ENCODE data around the gene DDX1.
"Not testable (repeated sequence)": the region's sequence is repeated elsewhere in the genome, so short reads cannot be mapped to it uniquely, and the experiment has no call there.

DDX1 gene

DNA sequence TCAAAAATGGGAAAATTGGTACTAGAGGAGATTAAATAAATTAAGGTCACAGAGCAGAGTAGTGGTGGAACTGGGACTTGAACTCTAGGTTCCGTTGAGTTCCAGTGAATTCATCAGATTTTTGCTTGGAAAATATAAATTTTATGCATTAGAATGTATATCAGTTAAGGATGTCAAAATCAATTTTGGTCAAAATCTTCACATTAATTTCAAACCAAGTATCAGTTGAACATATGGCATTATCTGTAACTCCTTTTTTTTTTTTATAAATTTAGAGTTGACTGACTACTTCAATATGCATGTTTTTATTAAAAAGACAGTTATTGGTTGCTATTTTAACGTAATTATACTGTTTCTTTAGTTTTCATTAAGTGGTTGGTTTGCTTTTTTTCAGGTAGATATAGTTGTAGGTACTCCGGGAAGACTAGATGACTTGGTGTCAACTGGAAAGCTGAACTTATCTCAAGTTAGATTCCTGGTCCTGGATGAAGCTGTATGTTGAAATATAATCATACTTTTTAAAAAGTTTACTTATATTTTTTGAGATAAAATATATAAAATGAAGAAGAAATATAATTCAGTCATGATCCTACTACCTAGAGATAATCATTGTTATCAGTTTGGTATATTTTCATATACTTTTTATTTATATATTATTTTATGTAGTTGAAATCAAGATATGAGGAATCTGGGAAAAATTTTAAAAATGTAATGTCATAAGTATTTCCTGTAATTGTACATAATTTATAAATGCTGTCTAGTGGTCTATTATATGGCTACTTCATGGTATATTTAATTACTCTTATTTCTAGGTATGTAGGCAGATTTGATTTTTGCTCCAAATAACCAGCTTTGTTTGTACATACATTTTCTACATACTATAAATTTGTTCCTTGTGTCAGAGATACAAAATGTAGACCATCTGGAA lies 25.4 kb downstream of the DDX1 start:
- no peak for DNase-seq (ENCODE audit: low read depth in 2 of 2)

DNA sequence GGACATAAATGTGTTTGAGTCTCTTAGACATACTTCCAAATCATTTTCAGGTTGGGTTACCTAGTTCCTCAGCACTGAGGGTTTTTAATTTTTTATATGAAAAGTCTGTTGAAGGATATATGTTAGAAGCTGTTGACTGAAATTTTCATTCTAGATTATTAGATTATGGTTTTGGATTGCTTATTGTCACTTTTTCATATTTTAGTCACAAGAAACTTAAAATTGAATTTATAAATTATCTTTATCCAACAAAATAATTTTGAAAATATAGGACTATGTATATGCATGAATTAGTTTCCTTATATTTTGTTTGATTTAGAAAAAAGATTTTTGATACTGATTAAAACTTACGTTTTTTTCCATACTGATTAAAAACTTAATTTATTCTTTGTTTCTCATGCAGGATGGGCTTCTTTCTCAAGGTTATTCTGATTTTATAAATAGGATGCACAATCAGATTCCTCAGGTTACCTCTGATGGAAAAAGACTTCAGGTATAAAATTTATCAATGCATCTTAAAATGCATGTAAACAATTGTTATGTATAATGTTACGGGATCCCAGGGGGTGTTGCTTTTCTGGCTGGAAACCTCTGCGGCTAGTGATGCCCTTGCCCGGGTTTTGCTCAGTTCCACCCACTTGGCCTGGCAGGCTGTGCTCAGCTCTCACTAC lies 26.2 kb downstream of the DDX1 start:
- DNase-seq (ENCODE audit: low read depth in 2 of 2) = no peak

DNA sequence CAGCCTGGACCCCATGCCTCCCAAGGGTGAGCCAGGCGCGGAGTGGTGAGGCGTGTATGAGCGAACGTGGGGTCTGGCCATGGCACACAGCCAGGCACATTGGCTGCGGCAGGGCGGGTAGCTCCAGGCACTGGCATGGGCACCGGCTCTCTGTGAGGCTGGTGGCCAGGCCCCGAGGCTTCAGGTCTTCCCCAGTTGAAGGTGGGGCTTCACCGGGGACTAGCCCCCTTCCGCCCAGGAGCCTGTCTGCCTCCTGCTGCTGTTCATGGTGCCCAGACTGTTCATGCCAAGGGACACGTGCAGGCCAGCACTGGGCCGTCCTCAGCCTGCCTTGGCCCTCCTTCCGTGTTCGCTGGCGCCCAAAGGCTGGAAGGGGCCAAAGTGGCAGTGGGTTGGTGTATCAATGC lies 26.8 kb downstream of the DDX1 start:
- DNase-seq (ENCODE audit: low read depth in 2 of 2) = no peak

DNA sequence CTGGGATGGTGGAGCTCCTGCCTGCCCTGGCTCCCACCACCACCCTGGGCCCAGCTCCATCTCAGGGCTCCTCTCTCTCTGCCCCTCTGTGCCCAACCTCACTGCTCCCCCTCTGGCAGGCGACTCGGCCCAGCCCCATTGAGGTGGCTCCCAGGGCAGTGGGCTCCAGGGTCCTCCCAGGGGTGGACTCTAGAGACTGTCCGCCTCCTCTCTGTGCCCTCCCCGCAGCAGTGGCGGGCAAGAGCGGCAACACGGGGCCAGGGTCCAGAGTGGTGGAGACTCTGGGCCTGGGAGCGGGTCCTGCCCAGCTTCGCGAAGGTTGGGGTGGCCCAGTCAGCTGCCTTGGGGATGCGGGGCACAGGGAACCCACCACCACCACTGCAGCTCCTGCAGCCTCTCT lies 27.4 kb downstream of the DDX1 start:
- no peak for DNase-seq (ENCODE audit: low read depth in 2 of 2)

DNA sequence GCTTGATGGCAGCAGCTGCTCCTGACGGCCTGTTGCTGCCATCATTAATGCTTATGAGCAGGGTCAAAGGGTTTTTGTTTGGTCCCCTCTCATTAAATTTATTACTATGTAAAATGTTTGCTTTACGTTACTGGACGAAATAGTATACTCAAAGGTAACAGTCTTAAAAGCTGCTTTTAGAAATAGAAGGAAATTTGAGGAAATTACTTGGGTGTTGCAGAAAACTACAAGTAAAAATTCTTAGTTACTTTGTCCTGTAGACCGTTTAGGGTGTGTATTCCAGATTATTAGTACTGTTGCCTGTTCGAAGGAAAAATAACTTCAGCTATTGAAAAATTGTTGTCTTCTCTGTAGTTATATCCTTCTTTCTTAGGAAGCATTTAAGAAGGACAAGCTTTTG lies 27.8 kb downstream of the DDX1 start:
- no peak for DNase-seq (ENCODE audit: low read depth in 2 of 2)

DNA sequence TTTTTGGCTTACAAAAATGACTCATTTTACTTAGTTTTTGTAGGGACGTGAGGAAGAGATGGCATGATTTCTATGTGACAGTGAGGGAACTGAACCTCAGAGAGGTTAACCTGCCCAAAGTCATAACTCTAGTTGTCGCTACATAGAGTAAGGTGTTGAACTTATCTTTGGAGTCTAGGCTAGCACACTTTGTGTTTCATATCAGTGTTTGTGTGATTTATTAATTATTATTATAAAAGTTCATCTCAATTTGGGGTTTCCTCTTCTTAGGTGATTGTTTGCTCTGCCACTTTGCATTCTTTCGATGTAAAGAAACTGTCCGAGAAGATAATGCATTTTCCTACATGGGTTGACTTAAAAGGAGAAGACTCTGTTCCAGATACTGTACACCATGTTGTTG lies 28.3 kb downstream of the DDX1 start:
- DNase-seq (ENCODE audit: low read depth in 2 of 2) = no peak

DNA sequence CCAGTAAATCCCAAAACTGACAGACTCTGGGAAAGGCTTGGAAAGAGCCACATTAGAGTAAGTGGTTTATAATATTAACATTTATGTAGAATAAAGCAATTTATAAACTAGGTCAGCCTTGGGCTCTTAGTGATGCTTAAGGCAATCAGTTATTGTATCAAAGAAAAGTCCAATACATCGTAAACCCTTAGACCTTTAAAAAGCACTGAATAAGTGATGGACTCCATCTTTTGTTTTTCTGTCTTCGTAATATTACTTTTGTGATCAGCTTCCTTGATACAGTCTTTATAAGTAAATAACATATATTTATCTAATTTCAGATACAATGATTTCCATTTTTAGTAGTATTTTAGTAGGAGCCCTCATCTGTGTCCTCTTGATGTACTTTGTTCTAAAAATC lies 28.7 kb downstream of the DDX1 start:
- DNase-seq (ENCODE audit: low read depth in 2 of 2) = no peak

DNA sequence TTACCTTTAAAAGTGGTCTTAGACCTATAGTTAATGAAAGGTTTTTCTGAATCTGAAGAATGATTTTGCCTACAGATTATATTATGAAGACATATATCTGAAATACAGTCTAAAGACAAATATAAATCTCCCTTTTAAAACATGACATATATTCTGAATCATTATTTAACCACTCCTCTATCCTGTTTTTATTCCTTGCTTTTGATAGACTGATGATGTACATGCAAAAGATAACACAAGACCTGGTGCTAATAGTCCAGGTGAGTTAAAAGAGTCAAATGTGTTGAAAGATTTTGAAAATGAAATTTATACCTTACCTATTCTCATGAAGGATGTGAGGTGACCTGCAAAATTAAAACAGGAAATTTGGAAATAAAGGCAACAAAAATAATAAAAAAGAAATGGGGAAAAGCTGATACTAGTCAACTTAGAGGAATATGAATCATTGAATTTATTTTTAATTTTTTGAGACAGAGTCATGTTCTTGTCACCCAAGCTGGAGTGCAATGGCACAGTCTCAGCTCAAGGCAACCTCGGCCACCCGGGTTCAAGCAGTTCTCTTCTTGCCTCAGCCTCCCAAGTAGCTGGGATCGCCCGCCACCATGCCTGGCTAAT lies 29.3 kb downstream of the DDX1 start:
- DNase-seq (ENCODE audit: low read depth in 2 of 2) = no peak

DNA sequence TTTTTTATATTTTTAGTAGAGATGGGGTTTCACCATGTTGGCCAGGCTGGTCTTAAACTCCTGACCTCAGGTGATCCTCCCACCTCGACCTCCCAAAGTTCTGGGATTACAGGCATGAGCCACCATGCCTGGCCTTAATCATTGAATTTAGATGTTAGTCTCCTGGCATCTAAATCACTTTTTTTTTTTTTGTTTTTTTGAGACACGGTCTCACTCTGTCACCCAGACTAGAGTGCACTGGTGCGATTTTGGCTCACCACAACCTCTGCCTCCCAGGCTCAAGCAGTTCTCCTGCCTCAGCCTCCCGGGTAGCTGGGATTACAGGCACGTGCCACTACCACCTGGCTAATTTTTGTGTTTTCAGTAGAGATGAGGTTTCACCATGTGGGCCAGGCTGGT lies 29.8 kb downstream of the DDX1 start:
- not testable (repeated sequence) for DNase-seq (ENCODE audit: low read depth in 2 of 2)

DNA sequence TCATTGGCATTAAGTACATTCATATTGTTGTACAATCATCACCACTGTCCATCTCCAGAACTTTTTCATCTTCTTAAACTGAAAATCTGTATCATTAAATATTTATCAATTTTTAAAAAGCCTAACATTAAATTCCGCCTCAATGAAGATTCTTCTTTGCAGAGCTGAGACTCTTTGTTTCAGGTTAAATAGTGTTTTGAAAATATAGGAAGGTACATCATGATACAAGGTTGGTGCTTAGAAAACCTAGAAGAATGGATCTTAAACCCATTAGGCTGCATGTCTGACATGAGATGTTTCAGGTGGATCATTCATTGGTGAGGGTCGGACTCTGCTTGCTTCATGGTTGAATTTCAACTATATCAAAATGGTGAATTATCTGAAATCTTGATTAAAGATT lies 30.5 kb downstream of the DDX1 start:
- no peak for DNase-seq (ENCODE audit: low read depth in 2 of 2)

DNA sequence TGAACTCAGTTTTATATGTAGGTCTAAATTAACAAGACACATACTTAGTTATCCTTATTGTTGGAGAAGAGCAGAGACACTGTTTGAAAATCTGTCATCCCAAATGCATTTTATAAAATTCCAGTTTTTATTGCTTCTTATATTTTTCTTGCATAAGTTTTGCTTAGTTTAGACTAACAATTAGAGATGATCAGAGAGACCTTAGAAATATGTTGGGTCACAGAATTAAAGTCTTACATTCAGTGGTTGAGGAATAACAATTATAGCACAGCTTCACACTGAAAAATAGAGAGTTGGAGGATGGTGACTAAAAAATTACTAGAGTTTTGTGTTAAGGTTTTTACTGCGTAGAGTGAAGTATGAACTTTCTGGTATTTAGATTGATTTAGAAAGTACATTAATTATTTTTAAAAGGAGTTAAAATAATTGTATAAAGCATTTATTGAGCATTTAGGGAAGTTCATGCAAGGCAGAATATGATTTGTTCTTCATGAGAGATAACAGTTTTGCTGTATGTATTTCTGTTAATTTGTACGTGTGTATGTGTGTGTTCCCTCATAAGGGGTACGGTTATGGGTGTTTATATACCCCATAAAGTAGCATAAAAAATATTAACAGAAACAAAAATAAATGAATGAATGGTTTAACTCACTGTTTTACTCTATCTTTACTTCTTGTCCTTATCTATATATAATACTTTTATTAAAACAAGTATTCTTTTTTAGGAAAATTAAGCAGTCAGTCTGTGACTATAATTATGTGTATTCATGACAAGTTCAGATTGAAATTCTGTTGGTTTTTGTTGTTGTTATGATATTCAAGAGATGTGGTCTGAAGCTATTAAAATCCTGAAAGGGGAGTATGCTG lies 31.2 kb downstream of the DDX1 start:
- DNase-seq (ENCODE audit: low read depth in 2 of 2) = no peak

DNA sequence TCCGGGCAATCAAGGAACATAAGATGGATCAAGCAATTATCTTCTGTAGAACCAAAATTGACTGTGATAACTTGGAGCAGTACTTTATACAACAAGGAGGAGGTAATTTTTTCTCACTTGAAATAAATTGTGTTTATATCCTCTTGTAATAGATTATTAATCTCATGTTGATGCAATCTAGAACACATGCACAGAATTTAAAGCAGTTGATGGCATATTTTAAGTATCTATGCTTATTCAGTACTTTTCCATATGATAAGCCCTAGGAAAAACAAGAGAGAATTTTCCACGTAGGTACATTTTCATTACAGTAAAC lies 31.8 kb downstream of the DDX1 start:
- no peak for DNase-seq (ENCODE audit: low read depth in 2 of 2)

DNA sequence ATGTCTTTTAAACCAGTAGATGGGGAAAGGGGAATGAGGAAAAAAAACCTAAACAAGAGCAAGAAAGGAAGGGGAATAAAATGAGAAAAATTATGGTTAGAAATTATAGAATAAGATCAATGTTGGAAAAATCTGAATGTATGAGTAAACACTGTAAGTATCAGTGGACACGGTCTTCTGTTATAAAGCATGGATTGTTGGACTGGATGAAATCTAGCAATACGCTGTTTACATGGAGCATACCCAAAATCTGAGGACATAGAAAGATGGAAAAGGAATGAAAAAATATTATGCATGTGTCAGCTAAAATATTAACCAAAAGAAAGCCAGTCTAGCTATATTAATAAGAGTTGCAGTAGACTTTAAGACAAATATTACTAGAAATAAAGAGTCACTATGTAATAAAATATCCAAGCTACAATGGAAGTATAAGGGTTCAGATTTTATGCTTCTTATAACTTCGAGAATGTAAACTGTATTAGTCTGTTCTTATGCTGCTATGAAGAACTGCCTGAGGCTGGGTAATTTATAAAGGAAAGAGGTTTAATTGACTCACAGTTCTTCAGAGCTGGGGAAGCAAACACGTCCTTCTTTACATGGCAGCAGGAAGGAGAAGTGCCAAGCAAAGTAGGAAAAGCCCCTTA lies 32.4 kb downstream of the DDX1 start:
- DNase-seq (ENCODE audit: low read depth in 2 of 2) = no peak

DNA sequence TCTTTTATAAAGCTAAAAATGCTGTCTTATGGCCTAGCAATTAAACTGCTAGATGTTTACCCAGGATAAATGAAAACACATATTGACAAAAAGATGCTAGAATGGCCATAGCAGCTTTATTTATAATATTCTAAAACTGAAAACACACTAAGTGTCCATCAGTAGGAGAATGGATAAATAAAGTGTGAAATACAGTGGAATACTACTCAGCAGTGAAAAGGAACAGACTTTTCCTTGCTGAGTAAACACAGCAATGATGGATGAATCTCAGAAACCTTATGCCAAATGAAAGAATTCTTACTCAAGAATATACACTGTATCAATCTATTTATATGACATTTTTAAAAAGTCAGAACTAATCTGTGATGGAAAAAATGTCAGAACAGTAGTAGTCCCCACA lies 33.2 kb downstream of the DDX1 start:
- DNase-seq (ENCODE audit: low read depth in 2 of 2) = no peak

DNA sequence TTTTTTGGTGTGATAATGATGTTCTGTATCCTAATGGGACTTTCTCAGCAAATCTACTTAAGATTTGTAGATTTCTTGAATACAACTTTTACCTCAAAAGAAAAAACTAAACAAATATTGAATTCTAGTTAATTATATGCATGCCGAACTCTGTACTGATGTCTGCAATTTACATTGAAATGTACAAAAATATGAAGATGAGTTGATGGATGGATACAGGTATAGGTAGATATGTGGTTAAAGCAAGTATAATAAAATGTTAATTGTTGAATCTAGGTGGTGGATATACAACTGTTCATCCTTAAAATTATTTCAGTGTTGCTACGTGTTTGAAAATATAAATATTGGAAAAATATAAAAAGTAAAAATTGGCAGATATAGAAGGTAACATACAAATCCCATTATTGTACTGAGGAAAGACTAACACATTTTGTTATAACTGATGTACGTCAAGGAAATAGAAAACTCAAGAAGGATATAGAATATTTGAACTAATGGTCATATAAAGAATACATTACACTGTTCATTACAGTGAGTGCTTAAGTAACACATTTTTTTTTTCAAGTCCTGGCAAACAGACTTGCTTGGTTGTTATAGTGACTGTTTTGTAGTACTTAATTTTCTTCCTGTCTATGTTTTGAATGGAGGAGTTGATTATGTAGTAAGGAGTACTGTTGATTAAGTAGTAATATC lies 33.8 kb downstream of the DDX1 start:
- no peak for DNase-seq (ENCODE audit: low read depth in 2 of 2)

DNA sequence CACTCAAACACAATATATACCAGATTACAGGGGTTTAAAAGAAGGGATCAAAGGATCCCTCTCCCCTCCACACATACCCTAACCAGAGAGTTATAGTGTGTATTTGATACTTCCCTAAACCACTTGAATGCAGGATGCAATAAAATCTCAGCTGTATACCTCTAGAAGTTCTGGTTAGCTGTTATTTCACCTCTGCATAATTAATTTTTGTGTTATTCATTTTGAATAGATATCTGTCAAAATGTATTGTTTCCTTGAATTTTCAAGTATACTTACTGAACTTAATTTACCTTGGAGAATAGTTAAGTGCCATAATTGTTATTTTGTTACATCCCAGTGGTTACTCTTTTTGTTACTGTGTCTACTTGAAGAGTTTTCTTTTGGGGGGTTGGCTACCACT lies 34.5 kb downstream of the DDX1 start:
- no peak for DNase-seq (ENCODE audit: low read depth in 2 of 2)

DNA sequence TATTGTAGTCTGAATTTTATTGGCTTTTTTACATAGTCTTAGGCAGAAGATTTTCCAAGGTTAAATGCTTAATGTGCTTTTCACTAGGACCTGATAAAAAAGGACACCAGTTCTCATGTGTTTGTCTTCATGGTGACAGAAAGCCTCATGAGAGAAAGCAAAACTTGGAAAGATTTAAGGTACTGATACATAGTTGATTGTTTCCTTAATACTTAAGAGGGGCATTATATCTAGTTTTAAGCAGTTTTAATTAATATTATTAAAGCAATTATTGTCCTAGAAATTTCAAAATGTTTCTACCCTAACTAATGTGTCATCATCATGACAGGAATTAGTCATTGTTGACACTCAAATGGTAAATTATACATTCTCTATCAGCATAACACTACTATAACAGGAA lies 35.3 kb downstream of the DDX1 start:
- no peak for DNase-seq (ENCODE audit: low read depth in 2 of 2)

DNA sequence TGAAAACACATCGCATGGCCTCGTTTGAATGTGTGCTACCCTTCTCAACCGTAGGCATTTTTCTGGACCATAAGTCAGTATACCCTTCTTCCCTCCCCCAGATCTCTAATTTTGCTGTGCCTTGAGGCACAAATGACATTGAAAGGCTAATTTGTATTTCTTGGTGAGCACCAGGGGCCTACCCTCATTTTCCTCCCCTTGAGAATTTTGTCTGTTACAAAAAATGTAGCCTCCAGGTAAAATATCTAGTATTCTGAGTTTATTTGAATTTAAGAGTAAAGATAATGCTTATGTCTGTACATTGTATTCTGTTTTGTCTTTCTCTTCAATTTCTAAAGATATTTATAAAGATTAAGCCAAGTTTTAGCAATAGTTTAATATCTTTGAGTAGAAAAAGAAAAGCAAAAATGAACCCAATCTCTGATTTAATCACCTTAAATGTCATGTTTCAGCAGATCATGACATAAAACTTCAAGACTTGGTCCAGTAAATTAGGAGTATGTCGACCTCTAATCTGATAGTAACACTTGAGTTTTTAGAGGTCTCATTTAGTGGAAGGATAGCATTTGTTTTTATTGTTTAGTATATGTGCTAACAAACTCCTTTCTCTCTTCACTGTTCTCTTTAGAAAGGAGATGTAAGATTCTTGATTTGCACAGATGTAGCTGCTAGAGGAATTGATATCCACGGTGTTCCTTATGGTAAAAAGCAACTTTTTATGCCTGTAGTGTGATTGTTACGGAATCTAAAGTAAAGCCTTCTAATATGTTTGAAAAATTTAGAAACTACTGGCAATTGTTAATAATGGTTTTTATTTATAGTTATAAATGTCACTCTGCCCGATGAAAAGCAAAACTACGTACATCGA lies 36.4 kb downstream of the DDX1 start:
- DNase-seq (ENCODE audit: low read depth in 2 of 2) = no peak

DNA sequence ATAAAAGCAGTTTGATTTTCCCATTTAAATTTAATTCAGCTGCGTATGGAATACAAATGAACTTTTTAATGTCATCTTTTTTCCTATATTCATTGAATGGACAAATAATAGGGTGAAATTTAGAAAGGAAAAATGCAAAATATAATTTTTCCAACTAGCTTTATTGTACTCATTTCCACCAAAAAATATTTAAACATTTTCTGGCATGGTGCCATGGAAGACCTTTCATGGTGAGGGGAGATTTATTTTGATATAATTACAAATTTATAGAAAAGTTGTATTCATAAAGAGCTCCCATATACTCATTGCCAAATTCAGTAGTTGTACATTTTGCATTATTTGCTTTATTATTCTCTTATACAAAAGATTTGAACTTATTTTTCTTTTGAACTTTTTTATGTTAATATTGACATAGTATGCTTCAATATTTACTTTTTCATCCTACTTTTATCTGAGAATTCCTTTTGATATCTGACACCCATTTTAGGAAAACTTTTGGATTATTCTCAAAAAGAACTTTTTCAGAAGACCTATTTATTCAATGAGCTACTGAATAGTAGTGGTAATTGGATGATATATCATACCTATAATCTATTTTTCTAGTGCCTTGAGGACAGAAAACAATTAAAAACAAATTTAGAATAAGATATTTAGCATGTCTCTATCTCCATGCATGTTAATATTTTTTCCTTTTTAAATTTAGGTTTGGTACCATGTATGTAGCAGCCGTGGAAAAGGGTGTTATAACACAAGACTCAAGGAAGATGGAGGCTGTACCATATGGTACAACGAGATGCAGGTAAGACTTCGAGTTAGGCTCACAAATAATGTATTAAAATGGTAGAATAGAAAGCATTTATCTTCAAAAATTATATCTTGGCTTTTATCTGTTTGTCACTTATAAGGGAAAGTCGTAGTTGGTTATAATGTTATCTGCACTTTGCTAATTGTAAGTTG lies 37.5 kb downstream of the DDX1 start:
- DNase-seq (ENCODE audit: low read depth in 2 of 2) = no peak
